ENCODE measurements around the gene PNLIPRP3. TPM values are rescaled to one million over a fixed set of nuclear protein-coding genes. Genes with fewer than 3 reads are reported as not detected.

The PNLIPRP3 gene
- total RNA-seq, 1 experiment from 2014 or later, result not detected

GRCh38 chr10:116465546-116465945, 37.9 kb downstream of the PNLIPRP3 start:
- Histone ChIP-seq H3T11ph (ENCODE audit: low read length) (no peak overlapping the region), H3K18ac (ENCODE audit: insufficient read length, low read depth, low read length) (no peak overlapping the region), H3K79me2 (ENCODE audit: insufficient read depth, low read length) (no peaks in the 10 kb centered on the region), H2AFZ (ENCODE audit: low read length) (no peak overlapping the region), H3K9me3 (ENCODE audit: control insufficient read depth, low read depth, low read length) (no peaks in the 10 kb centered on the region), H3K27me3 (ENCODE audit: insufficient read depth, low read length) (no peaks in the 10 kb centered on the region), H3K23me2 (ENCODE audit: insufficient read length, low read depth, low read length, poor library complexity, severe bottlenecking) (no peaks in the 10 kb centered on the region), H2BK120ac (ENCODE audit: low read depth, low read length, poor library complexity, severe bottlenecking) (no peak overlapping the region), H2AK5ac (ENCODE audit: insufficient read length, low read length) (no peak overlapping the region), H2BK12ac (ENCODE audit: insufficient read length, low read depth, low read length) (no peak overlapping the region), H3K56ac (ENCODE audit: insufficient read length, low read depth, low read length) (no peak overlapping the region), H3K14ac (ENCODE audit: insufficient read depth, low read length) (no peak overlapping the region), H3K23ac (ENCODE audit: insufficient read length, low read depth, low read length) (no peak overlapping the region), H3K4ac (ENCODE audit: low read depth, low read length) (no peak overlapping the region), H3K27ac (ENCODE audit: insufficient read length, low read depth, low read length) (no peak overlapping the region), H4K91ac (ENCODE audit: insufficient read length, low read depth, low read length) (no peak overlapping the region), H4K5ac (ENCODE audit: insufficient read length, low read depth, low read length) (no peak overlapping the region), H3K4me2 (ENCODE audit: insufficient read depth, insufficient read length, low read length) (no peak overlapping the region), H4K8ac (replicated peaks; ENCODE audit: insufficient read length, low read depth, low read length) (no peak overlapping the region), H4K20me1 (ENCODE audit: control insufficient read depth, insufficient read depth, insufficient read length) (no peaks in the 10 kb centered on the region), H2BK15ac (ENCODE audit: low read depth, low read length) (no peak overlapping the region), H2BK5ac (ENCODE audit: insufficient read length, low read length) (no peak overlapping the region), H2BK20ac (ENCODE audit: low read depth, low read length, poor library complexity, severe bottlenecking) (no peak overlapping the region), H3K4me1 (ENCODE audit: insufficient read depth, low read length) (no peaks in the 10 kb centered on the region), H3K9ac (ENCODE audit: extremely low read depth, insufficient read length, low read length) (no peak overlapping the region), H3K79me1 (ENCODE audit: insufficient read depth, low read depth, low read length, poor library complexity, severe bottlenecking) (no peaks in the 10 kb centered on the region)
- no peaks in the 10 kb centered on the region for H3K4me1 Mint-ChIP-seq
- TF ChIP-seq CTCF (conservative IDR thresholded peaks at IDR 0.05), result no peak
- no peaks in the 10 kb centered on the region for H3K27me3 Mint-ChIP-seq (ENCODE audit: low read depth)
- H3K9me3 Mint-ChIP-seq, result peaks cover 0 to 3% of the 10 kb centered on the region in 2 experiments; a peak in 1 of 5 replicates
- peaks cover 0 to 4% (median 0%) of the 10 kb centered on the region in 3 experiments; a peak in 2 of 7 replicates for H3K36me3 Mint-ChIP-seq (ENCODE audit: insufficient read depth in 1 of 3, low read depth in 3 of 3)
- no peak overlapping the region for H3K4me3 Mint-ChIP-seq
- DNase-seq, result no peak
- WGBS (ENCODE audit: extremely low coverage, insufficient read length, low lambda C conversion rate), result no CpG with 5 or more reads among the region's 3 CpGs
- no peak overlapping the region for H3K27ac Mint-ChIP-seq
